Measurements from ENCODE around the gene ATP11A.

Gene ATP11A

GRCh38 chr13:112709825-112710783 is 20.3 kb downstream of the ATP11A start:
- DNase-seq (ENCODE audit: low read depth in 2 of 2) = no peak

- no peak for DNase-seq (ENCODE audit: low read depth in 2 of 2)
Measured at GRCh38 chr13:112710855-112711527, 21.2 kb downstream of the ATP11A start.

- peak; percentile 95 for DNase-seq (ENCODE audit: low read depth in 2 of 2)
Measured at GRCh38 chr13:112711528-112712265, 21.9 kb downstream of the ATP11A start.

GRCh38 chr13:112712451-112713207 is 22.8 kb downstream of the ATP11A start:
- no peak for DNase-seq (ENCODE audit: low read depth in 2 of 2)

- DNase-seq (ENCODE audit: low read depth in 2 of 2) = no peak
Measured at GRCh38 chr13:112713517-112714253, 23.8 kb downstream of the ATP11A start.

- no peak for DNase-seq (ENCODE audit: low read depth in 2 of 2)
Measured at GRCh38 chr13:112714376-112715174, 24.7 kb downstream of the ATP11A start.

GRCh38 chr13:112715210-112715609 is 25.4 kb downstream of the ATP11A start:
- no peak for DNase-seq (ENCODE audit: low read depth in 2 of 2)

GRCh38 chr13:112715715-112716460 is 26.1 kb downstream of the ATP11A start:
- DNase-seq (ENCODE audit: low read depth in 2 of 2) = no peak

- DNase-seq (ENCODE audit: low read depth in 2 of 2) = no peak
Measured at GRCh38 chr13:112716461-112716820, 26.6 kb downstream of the ATP11A start.

- DNase-seq (ENCODE audit: low read depth in 2 of 2) = no peak
Measured at GRCh38 chr13:112716841-112717520, 27.1 kb downstream of the ATP11A start.

- DNase-seq (ENCODE audit: low read depth in 2 of 2) = no peak
Measured at GRCh38 chr13:112718318-112718717, 28.5 kb downstream of the ATP11A start.

GRCh38 chr13:112719016-112719415 is 29.2 kb downstream of the ATP11A start:
- DNase-seq (ENCODE audit: low read depth in 2 of 2) = no peak

- no peak for DNase-seq (ENCODE audit: low read depth in 2 of 2)
Measured at GRCh38 chr13:112719556-112719955, 29.7 kb downstream of the ATP11A start.

- DNase-seq (ENCODE audit: low read depth in 2 of 2) = no peak
Measured at GRCh38 chr13:112720251-112720650, 30.4 kb downstream of the ATP11A start.

GRCh38 chr13:112720814-112721197 is 31.0 kb downstream of the ATP11A start:
- no peak for DNase-seq (ENCODE audit: low read depth in 2 of 2)

GRCh38 chr13:112721198-112722104 is 31.6 kb downstream of the ATP11A start:
- no peak for DNase-seq (ENCODE audit: low read depth in 2 of 2)

GRCh38 chr13:112722433-112723263 is 32.8 kb downstream of the ATP11A start:
- peak in 1 of 2 experiments; percentile 21 for DNase-seq (ENCODE audit: low read depth in 2 of 2)
